K562 (cell line): ENCODE results near the gene SAXO2.
"Not testable (repeated sequence)": the region's sequence is repeated elsewhere in the genome, so short reads cannot be mapped to it uniquely, and the experiment has no call there.

ENCODE experiments used
- CTCF ChIP-seq, 3 experiments: IDR thresholded peaks in 2 of 3; conservative IDR thresholded peaks in 1 of 3; 2 replicates each; pipeline ENCODE4 v1.5.1; 2011 to 2012; ENCODE audit warnings: low read length in 3 of 3, mild to moderate bottlenecking in 3 of 3, control low read depth in 2 of 3, improper control_type of control experiment in 1 of 3, inconsistent platforms in 1 of 3, low read depth in 1 of 3, mixed read lengths in 1 of 3, moderate library complexity in 1 of 3; ENCODE audit not compliant: insufficient read depth in 2 of 3
- ESRRB ChIP-seq: fragments of 250-450 bp; sonication (Bioruptor Pico); IDR thresholded peaks from 2 replicates; pipeline ENCODE4 v1.5.0; 2020; ENCODE audit warnings: mild to moderate bottlenecking, moderate library complexity, borderline replicate concordance
- FOS ChIP-seq: IDR thresholded peaks from 3 replicates; pipeline ENCODE4 v1.6.1; 2011; ENCODE audit not compliant: insufficient read length; ENCODE audit errors: extremely low read depth
- JUN ChIP-seq, 2 experiments: sonication (generic) in 1 of 2; formaldehyde crosslinking in 1 of 2; IDR thresholded peaks; 2 replicates each; pipeline versions ENCODE4 v1.6.1 to v1.8.0; 2012 to 2022; ENCODE audit warnings: borderline replicate concordance in 2 of 2, mild to moderate bottlenecking in 2 of 2, improper control_type of control experiment in 1 of 2, low read depth in 1 of 2, low read length in 1 of 2, missing genetic modification reagents in 1 of 2
- KLF10 ChIP-seq: fragments of 250-450 bp; sonication (Bioruptor Pico); IDR thresholded peaks from 2 replicates; pipeline ENCODE4 v1.6.1; 2021; ENCODE audit warnings: matching md5 sums
- RAD51 ChIP-seq: fragments of 450-650 bp; IDR thresholded peaks from 2 replicates; pipeline ENCODE4 v1.7.1; 2016; ENCODE audit warnings: low read depth, mild to moderate bottlenecking, borderline replicate concordance
- SRF ChIP-seq, 2 experiments: fragments of 250-450, 450-650 bp in 1 of 2; sonication (Bioruptor Pico) in 1 of 2; sonication (generic) in 1 of 2; formaldehyde crosslinking; IDR thresholded peaks; 2 replicates each; pipeline versions ENCODE4 v1.5.0 to v1.5.1; 2020 to 2022; ENCODE audit warnings: mild to moderate bottlenecking in 1 of 2, missing genetic modification reagents in 1 of 2
- TAF1 ChIP-seq: IDR thresholded peaks from 2 replicates; pipeline ENCODE4 v1.6.1; 2011; ENCODE audit warnings: mild to moderate bottlenecking, low read length, moderate library complexity; ENCODE audit not compliant: insufficient read depth, control insufficient read depth, severe bottlenecking; ENCODE audit errors: extremely low read depth
- XRCC3 ChIP-seq: fragments of 450-650 bp; IDR thresholded peaks from 2 replicates; pipeline ENCODE4 v1.6.1; 2017; ENCODE audit warnings: mild to moderate bottlenecking, moderate library complexity

DNA sequence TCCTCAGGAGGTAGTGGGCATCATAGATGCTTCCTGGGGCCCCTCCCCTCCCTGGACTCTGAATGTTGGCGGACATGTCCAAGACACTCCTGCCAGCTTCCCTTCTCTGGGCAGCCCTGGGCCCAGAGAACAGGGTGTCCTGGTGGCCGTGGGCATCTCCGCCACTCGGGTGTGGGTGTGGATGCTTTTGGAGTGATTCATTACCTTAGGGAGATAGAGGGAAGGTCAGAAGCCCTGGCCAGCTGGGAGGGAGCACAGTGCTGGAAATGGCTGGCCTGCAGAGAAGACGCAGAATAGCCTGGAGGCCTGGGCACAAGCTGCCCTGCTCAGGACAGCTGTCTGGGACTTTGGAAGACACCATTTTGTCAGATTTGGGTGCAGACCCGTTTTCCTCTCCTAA, 37.7 kb downstream of the SAXO2 start:
- TF ChIP-seq SRF (CRISPR knock-in tag; IDR thresholded peaks at IDR 0.05); TAF1; XRCC3; ESRRB; FOS; KLF10 (CRISPR knock-in tag); RAD51; JUN (IDR thresholded peaks at IDR 0.05; ENCODE audit: borderline replicate concordance, low read depth, low read length); JUN (CRISPR knock-in tag; IDR thresholded peaks at IDR 0.05; ENCODE audit: borderline replicate concordance); CTCF (IDR thresholded peaks at IDR 0.05 in 2 of 3, conservative IDR thresholded peaks at IDR 0.05 in 1 of 3; ENCODE audit: insufficient read depth in 2 of 3, low read depth in 1 of 3, low read length in 3 of 3): not testable (repeated sequence)
